Upper lobe of right lung (tissue), 1 donor: ENCODE data around the gene CEP290. TPM values are rescaled to one million over a fixed set of nuclear protein-coding genes. Genes with fewer than 3 reads are reported as not detected.

ENCODE experiments used
- ATAC-seq: fragments of 200-7000 bp; cut with Tn5 transposase; one replicate; pipeline ENCODE4 v1.9.1; 2020; ENCODE audit warnings: mild to moderate bottlenecking, moderate library complexity
- DNase-seq: peaks from one replicate; pipeline ENCODE4 v3.0.0-alpha.2; 2020
- H3K27ac ChIP-seq: fragments of 200-600 bp; one replicate; pipeline ENCODE4 v1.8.0; 2022
- H3K27me3 ChIP-seq: fragments of 200-600 bp; one replicate; pipeline ENCODE4 v1.8.0; 2022; ENCODE audit warnings: mild to moderate bottlenecking
- H3K36me3 ChIP-seq: fragments of 200-600 bp; one replicate; pipeline ENCODE4 v1.8.0; 2022
- H3K4me1 ChIP-seq: fragments of 200-600 bp; one replicate; pipeline ENCODE4 v1.8.0; 2022
- H3K4me3 ChIP-seq: fragments of 200-600 bp; one replicate; pipeline ENCODE4 v1.8.0; 2022; ENCODE audit warnings: mild to moderate bottlenecking
- H3K9me3 ChIP-seq: fragments of 200-600 bp; one replicate; pipeline ENCODE4 v1.8.0; 2022
- CTCF ChIP-seq: fragments of 200-600 bp; IDR thresholded peaks from one replicate; pipeline ENCODE4 v1.8.0; 2022; ENCODE audit warnings: antibody characterized with exemption
- intact Hi-C: fragments of 100-400 bp; cut with DNase I; formaldehyde crosslinking; loops from one replicate; pipeline ENCODE4 v1.11.0; 2022
- total RNA-seq: library from RNA; stranded (reverse); fragmentation: NEBNext Ultra II Directional; extraction: Animal tissue kit (Norgen Biotek cat#: 25700); gene quantifications from one replicate; pipeline ENCODE4 v1.2.1, GENCODE V29; 2021
- donor health status: DM: no; HTN: yes; CAD: no; lungs with severe emphysema.

Gene CEP290
- total RNA-seq, 1 donor from 2014 or later: 11.8 TPM

GRCh38 chr12:88067301-88067700 is 74.6 kb downstream of the CEP290 start:
- no peak for ATAC-seq
- Histone ChIP-seq H3K27me3 (no peaks in the 10 kb centered on the region), H3K4me1 (no peaks in the 10 kb centered on the region), H3K27ac (no peak overlapping the region), H3K4me3 (no peak overlapping the region), H3K9me3 (no peaks in the 10 kb centered on the region), H3K36me3 (peaks cover 4% of the 10 kb centered on the region)
- DNase-seq: no peak
- intact Hi-C loops: no loop called here
- TF ChIP-seq CTCF: no peak

DNA sequence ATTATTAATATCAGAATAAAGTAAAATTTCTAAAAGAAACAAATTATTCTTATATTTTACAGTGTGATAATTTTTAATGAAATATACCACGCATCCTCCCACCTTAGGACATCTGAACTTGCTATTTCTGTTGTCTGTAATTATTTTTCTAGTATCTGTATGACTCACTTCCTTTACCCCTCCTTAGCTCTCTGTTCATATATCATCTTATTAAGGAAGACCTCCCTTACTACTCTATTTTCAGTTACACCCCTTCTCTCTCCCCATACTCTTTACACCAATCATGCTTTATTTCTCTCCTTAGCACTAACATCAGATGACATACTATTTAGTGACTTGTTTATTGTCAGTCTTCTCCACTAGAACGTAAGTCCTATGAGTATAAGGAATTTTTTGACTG is 78.5 kb downstream of the CEP290 start:
- TF ChIP-seq CTCF: no peak
- Histone ChIP-seq H3K4me3 (no peak overlapping the region), H3K27me3 (no peaks in the 10 kb centered on the region), H3K27ac (no peak overlapping the region), H3K36me3 (peaks cover 15% of the 10 kb centered on the region), H3K4me1 (no peaks in the 10 kb centered on the region), H3K9me3 (no peaks in the 10 kb centered on the region)
- ATAC-seq (no peak), DNase-seq (no peak)
- intact Hi-C loops: no loop called here

DNA sequence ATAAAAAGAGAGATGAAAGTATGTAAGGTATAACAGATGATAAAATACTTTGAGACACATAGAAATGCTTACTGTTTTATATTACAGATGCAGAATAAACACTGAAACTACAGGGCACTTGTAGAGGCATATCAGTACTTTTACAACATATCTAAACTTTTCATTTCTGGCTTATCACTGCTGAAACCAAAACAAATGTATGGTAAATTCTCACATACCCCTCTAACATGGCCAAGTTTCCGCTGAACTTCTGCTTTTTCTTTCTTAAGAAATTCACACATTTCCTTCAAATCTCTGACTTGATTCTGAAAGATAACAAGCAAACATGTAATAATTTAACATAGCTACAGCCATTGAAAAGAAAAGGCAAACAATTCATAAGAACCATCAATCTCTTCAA is 79.4 kb downstream of the CEP290 start:
- Histone ChIP-seq H3K9me3 (no peaks in the 10 kb centered on the region), H3K27me3 (no peaks in the 10 kb centered on the region), H3K4me3 (no peak overlapping the region), H3K36me3 (peaks cover 24% of the 10 kb centered on the region), H3K4me1 (no peaks in the 10 kb centered on the region), H3K27ac (no peak overlapping the region)
- DNase-seq (no peak), ATAC-seq (no peak)
- no peak for TF ChIP-seq CTCF
- intact Hi-C loops: no loop called here

DNA sequence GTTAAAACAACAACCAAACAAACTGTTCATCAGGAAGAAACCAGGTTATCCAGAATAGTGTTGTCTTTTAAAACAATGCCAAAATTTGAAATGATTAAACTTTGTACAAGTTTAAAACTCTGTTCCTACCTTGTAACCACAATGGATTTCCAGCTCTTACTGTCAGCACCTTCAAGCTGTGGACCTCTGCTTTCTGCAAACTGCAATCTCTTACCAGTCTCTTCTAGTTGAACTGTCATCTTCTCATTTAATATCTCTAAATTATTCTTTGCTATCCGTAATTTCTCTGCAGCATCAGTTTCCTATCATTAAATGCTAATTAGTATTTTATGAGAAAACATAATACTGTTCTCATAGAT is 83.2 kb downstream of the CEP290 start:
- H3K9me3 ChIP-seq: no peaks in the 10 kb centered on the region
- H3K36me3 ChIP-seq: peaks cover 49% of the 10 kb centered on the region
- TF ChIP-seq CTCF: no peak
- H3K27ac ChIP-seq: no peak overlapping the region
- no peak overlapping the region for H3K4me3 ChIP-seq
- no peaks in the 10 kb centered on the region for H3K27me3 ChIP-seq
- no peak for ATAC-seq
- H3K4me1 ChIP-seq: no peaks in the 10 kb centered on the region
- intact Hi-C loops: no loop called here
- no peak for DNase-seq

DNA sequence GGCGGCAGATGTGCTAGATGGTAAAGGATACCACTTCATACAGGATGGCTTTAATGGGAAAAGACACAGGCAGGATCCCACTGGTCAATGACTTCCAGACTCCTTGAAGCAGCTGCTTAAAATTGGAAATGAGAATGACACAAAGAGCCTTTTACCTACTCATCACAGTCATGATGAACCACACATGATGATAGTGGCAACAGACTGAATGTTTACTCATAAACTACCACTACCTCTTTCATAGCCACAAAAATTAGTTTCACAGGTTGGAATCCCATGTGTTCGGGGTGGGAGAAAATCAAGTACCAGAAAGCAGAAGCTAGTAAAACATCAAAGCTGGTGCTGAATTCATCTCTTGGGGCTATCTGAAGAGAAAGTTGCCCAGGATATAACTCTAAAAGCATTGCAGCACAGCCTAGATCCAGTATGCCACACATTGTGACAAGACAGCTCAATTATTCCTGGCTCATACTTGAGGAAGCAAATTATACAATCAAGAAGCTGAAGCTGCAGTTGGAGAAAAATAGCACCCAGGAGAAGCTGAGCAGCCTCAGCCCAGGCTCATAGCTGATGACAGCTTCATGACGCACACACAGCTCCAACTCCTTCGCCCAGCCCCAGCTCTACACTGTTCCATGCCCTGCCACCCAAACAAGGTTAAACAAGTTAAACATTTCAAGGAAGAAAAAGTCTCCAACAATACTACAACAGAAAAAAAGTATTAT is 83.7 kb downstream of the CEP290 start:
- peak; percentile 17 for ATAC-seq
- no peaks in the 10 kb centered on the region for H3K27me3 ChIP-seq
- H3K36me3 ChIP-seq: peaks cover 54% of the 10 kb centered on the region
- no peaks in the 10 kb centered on the region for H3K9me3 ChIP-seq
- DNase-seq: no peak
- no peak overlapping the region for H3K4me3 ChIP-seq
- no peak overlapping the region for H3K27ac ChIP-seq
- intact Hi-C loops: no loop called here
- no peaks in the 10 kb centered on the region for H3K4me1 ChIP-seq
- TF ChIP-seq CTCF: no peak

DNA sequence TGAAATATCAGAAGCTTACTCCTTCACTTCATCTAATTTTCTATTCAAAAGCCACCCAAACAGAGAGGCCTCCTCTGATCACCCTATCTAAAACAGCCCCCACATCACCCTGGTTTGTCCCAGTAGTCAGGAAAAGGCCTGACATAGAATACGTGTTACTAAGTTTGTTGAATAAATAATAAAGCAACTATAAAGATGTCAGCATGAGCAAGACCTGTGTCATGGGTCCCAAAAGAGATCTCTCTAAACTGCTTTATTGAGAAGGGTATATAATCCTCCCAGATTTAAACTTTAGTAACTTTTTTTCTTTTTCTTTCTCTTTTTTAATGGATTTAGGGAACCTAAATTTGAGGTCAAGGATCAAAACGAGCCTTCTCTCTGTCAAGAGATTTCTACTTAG is 85.3 kb downstream of the CEP290 start:
- H3K36me3 ChIP-seq: peaks cover 56% of the 10 kb centered on the region
- no peak for DNase-seq
- TF ChIP-seq CTCF: no peak
- H3K4me1 ChIP-seq: no peaks in the 10 kb centered on the region
- intact Hi-C loops: no loop called here
- H3K27ac ChIP-seq: no peak overlapping the region
- H3K4me3 ChIP-seq: no peak overlapping the region
- H3K9me3 ChIP-seq: no peaks in the 10 kb centered on the region
- ATAC-seq: no peak
- H3K27me3 ChIP-seq: no peaks in the 10 kb centered on the region
